PC-9 (cell line): ENCODE measurements around the gene DHRSX. TPM values are rescaled to one million over a fixed set of nuclear protein-coding genes. Genes with fewer than 3 reads are reported as not detected.

Experiments
- BruUV-seq: library from RNA; stranded (reverse); fragments of 400-500 nt; replicated peaks from 2 replicates; lab custom pipeline; 2021; lab: Mats Ljungman, UMichigan
- CTCF ChIA-PET: fragments of 300-600 bp; sonication (Branson Sonifier 250); formaldehyde crosslinking; loops from one replicate; lab custom pipeline; 2022; ENCODE audit warnings: antibody characterized with exemption; lab: Charles Lee
- POLR2A ChIA-PET: fragments of 300-600 bp; sonication (Branson Sonifier 250); formaldehyde crosslinking; loops from one replicate; lab custom pipeline; 2022; ENCODE audit warnings: antibody characterized with exemption; ENCODE audit not compliant: unreplicated experiment; lab: Charles Lee
- DNase-seq, 2 experiments: peaks; one replicate each; pipeline versions ENCODE4 v3.0.0 to v3.0.0-alpha.2; 2015 to 2022; ENCODE audit warnings: mixed read lengths in 1 of 2
- H2AFZ ChIP-seq: fragments of 200-600 bp; sonication (generic); 2 replicates; pipeline ENCODE4 v1.8.1; 2017; ENCODE audit warnings: antibody characterized with exemption
- H3F3A ChIP-seq: fragments of 200-600 bp; sonication (generic); 2 replicates; pipeline ENCODE4 v1.8.1; 2017; ENCODE audit warnings: antibody characterized with exemption, mild to moderate bottlenecking, low read depth; ENCODE audit not compliant: insufficient read depth
- H3K27ac ChIP-seq: fragments of 200-600 bp; sonication (generic); 2 replicates; pipeline ENCODE4 v1.6.1; 2016; ENCODE audit warnings: mixed run types
- H3K27me3 ChIP-seq: fragments of 200-600 bp; sonication (generic); 2 replicates; pipeline ENCODE4 v1.6.1; 2016; ENCODE audit warnings: low read depth, mixed run types; ENCODE audit not compliant: insufficient read depth
- H3K36me3 ChIP-seq: fragments of 200-600 bp; sonication (generic); 2 replicates; pipeline ENCODE4 v1.6.1; 2016; ENCODE audit warnings: low read depth, mixed run types
- H3K4me1 ChIP-seq: fragments of 200-600 bp; sonication (generic); replicated peaks from 2 replicates; pipeline ENCODE4 v1.6.1; 2016; ENCODE audit warnings: mixed run types; ENCODE audit not compliant: insufficient read depth
- H3K4me2 ChIP-seq: fragments of 200-600 bp; sonication (generic); 2 replicates; pipeline ENCODE4 v1.6.1; 2017; ENCODE audit warnings: mixed run types
- H3K4me3 ChIP-seq: fragments of 200-600 bp; sonication (generic); 2 replicates; pipeline ENCODE4 v1.6.1; 2016; ENCODE audit warnings: mixed run types
- H3K79me2 ChIP-seq: fragments of 200-600 bp; sonication (generic); 2 replicates; pipeline ENCODE4 v1.6.1; 2017; ENCODE audit warnings: low read depth, mixed run types
- H3K9me2 ChIP-seq: fragments of 200-600 bp; sonication (generic); 2 replicates; pipeline ENCODE4 v1.8.1; 2017; ENCODE audit warnings: mild to moderate bottlenecking; ENCODE audit not compliant: insufficient read depth
- H3K9me3 ChIP-seq: fragments of 200-600 bp; sonication (generic); 2 replicates; pipeline ENCODE4 v1.8.1; 2016; ENCODE audit warnings: low read depth; ENCODE audit not compliant: insufficient read depth
- H4K20me1 ChIP-seq: fragments of 200-600 bp; sonication (generic); 2 replicates; pipeline ENCODE4 v1.8.1; 2017; ENCODE audit not compliant: insufficient read depth
- EZH2 ChIP-seq: fragments of 200-600 bp; sonication (generic); IDR thresholded peaks from 2 replicates; pipeline ENCODE4 v1.8.0; 2017; ENCODE audit warnings: antibody characterized with exemption, low read depth
- intact Hi-C: fragments of 100-400 bp; cut with micrococcal nuclease; formaldehyde crosslinking; loops from one replicate; pipeline ENCODE4 v1.10.0; 2022; ENCODE audit not compliant: unreplicated experiment
- total RNA-seq: library from RNA; stranded (reverse); gene quantifications from 2 replicates; pipeline ENCODE4 v1.2.3, GENCODE V29; 2021
- TF ChIP-seq, protein P1 (sequence below): fragments of 200-600 bp; sonication (generic); conservative IDR thresholded peaks from 2 replicates; pipeline ENCODE4 v1.6.1; 2017; ENCODE audit warnings: mixed run types, antibody characterized with exemption, mild to moderate bottlenecking, moderate library complexity

Gene DHRSX
- total RNA-seq, 1 experiment from 2014 or later: 13.2 TPM

DNA sequence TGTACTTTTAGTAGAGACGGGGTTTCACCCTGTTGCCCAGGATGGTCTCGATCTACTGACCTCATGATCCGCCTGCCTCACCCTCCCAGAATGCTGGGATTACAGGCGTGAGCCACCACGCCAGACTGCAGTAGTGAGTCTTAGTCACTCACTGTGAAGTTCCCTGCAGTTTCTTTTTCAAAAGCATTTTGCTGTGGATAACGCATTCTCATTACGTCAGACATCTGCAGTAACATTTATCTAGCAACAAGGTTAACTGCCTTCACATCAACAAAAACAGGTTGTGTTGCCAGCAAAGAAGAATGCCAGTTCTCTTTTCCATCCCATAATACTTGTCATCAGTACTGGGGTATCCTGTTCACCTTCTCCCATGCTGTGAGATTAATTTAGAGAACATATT, 164.6 kb downstream of the DHRSX start:
- CTCF ChIA-PET: no interaction called here
- no peaks in the 10 kb centered on the region for H3K36me3 ChIP-seq
- H2AFZ ChIP-seq: no peak overlapping the region
- no peak overlapping the region for H3K4me3 ChIP-seq
- no peaks in the 10 kb centered on the region for H3K79me2 ChIP-seq
- no peaks in the 10 kb centered on the region for H3K27me3 ChIP-seq
- H3K9me3 ChIP-seq: no peaks in the 10 kb centered on the region
- H4K20me1 ChIP-seq: no peaks in the 10 kb centered on the region
- POLR2A ChIA-PET: no interaction called here
- DNase-seq: no peak
- H3K4me2 ChIP-seq: no peak overlapping the region
- no peak overlapping the region for H3K27ac ChIP-seq
- TF ChIP-seq, protein P1, sequence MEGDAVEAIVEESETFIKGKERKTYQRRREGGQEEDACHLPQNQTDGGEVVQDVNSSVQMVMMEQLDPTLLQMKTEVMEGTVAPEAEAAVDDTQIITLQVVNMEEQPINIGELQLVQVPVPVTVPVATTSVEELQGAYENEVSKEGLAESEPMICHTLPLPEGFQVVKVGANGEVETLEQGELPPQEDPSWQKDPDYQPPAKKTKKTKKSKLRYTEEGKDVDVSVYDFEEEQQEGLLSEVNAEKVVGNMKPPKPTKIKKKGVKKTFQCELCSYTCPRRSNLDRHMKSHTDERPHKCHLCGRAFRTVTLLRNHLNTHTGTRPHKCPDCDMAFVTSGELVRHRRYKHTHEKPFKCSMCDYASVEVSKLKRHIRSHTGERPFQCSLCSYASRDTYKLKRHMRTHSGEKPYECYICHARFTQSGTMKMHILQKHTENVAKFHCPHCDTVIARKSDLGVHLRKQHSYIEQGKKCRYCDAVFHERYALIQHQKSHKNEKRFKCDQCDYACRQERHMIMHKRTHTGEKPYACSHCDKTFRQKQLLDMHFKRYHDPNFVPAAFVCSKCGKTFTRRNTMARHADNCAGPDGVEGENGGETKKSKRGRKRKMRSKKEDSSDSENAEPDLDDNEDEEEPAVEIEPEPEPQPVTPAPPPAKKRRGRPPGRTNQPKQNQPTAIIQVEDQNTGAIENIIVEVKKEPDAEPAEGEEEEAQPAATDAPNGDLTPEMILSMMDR: no peak
- TF ChIP-seq EZH2: no peak
- H3F3A ChIP-seq: no peaks in the 10 kb centered on the region
- H3K4me1 ChIP-seq: no peaks in the 10 kb centered on the region
- intact Hi-C loops: no loop called here
- no TSS peak for BruUV-seq
- no peaks in the 10 kb centered on the region for H3K9me2 ChIP-seq

DNA sequence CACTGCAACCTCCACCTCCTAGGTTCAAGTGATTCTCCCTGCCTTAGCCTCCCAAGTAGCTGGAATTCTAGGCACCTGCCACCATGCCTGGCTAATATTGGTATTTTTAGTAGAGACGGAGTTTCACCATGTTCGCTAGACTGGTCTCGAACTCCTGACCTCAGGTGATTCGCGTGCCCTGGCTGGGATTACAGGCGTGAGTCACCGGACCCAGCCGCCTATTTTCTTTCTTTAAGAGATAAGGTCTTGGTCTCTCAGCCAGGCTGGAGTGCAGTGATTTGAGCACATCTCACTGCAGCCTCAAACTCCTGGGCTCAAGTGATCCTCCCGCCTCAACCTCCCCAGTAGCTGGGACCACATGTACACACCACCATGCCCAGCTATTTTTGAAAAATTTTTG, 166.5 kb downstream of the DHRSX start:
- H3K9me2 ChIP-seq: no peaks in the 10 kb centered on the region
- no peaks in the 10 kb centered on the region for H3F3A ChIP-seq
- no peak for TF ChIP-seq EZH2
- TF ChIP-seq, protein P1: no peak
- H3K4me2 ChIP-seq: no peak overlapping the region
- POLR2A ChIA-PET: no interaction called here
- no TSS peak for BruUV-seq
- no peak for DNase-seq
- CTCF ChIA-PET: no interaction called here
- H4K20me1 ChIP-seq: no peaks in the 10 kb centered on the region
- no peaks in the 10 kb centered on the region for H3K9me3 ChIP-seq
- intact Hi-C loops: no loop called here
- H3K79me2 ChIP-seq: no peaks in the 10 kb centered on the region
- no peak overlapping the region for H3K27ac ChIP-seq
- no peaks in the 10 kb centered on the region for H3K4me1 ChIP-seq
- H3K4me3 ChIP-seq: no peak overlapping the region
- no peaks in the 10 kb centered on the region for H3K27me3 ChIP-seq
- H2AFZ ChIP-seq: no peak overlapping the region
- H3K36me3 ChIP-seq: no peaks in the 10 kb centered on the region

DNA sequence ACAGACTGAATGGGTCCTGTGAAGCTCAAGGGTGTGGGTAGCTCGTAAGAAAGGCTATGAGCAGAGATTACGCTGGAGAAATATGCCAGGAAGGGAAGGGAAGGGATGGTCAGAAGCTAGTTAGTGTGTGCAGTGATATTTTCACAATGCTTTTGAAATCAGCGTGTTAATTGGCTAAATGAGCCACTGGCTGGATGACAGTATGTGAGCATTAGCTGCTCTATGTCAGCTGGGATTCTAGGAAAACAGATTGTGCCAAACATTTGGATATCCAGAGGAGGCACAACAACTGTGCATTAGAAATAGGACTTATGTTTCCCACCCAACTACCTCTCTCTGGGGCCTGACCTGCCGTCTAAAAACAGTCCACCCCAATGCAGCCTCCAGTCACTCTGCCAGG, 168.5 kb downstream of the DHRSX start:
- H2AFZ ChIP-seq: no peak overlapping the region
- no peaks in the 10 kb centered on the region for H3K79me2 ChIP-seq
- no peak for DNase-seq
- no peaks in the 10 kb centered on the region for H3K9me2 ChIP-seq
- POLR2A ChIA-PET: no interaction called here
- BruUV-seq: no TSS peak
- H3K4me1 ChIP-seq: no peaks in the 10 kb centered on the region
- no peak overlapping the region for H3K4me3 ChIP-seq
- H4K20me1 ChIP-seq: no peaks in the 10 kb centered on the region
- H3K36me3 ChIP-seq: no peaks in the 10 kb centered on the region
- no peak overlapping the region for H3K4me2 ChIP-seq
- no peaks in the 10 kb centered on the region for H3F3A ChIP-seq
- CTCF ChIA-PET: no interaction called here
- TF ChIP-seq EZH2: no peak
- TF ChIP-seq, protein P1: no peak
- intact Hi-C loops: no loop called here
- H3K9me3 ChIP-seq: no peaks in the 10 kb centered on the region
- no peaks in the 10 kb centered on the region for H3K27me3 ChIP-seq
- no peak overlapping the region for H3K27ac ChIP-seq
